HUES64 (cell line): ENCODE data around the gene PLCZ1. TPM values are rescaled to one million over a fixed set of nuclear protein-coding genes. Genes with fewer than 3 reads are reported as not detected.
"Not testable (repeated sequence)": the region's sequence is repeated elsewhere in the genome, so short reads cannot be mapped to it uniquely, and the experiment has no call there.

Experiments
- H3K27ac ChIP-seq: 2 replicates; pipeline ENCODE4 v1.7.0; 2013; ENCODE audit warnings: low read depth, low read length, inconsistent platforms
- H3K27me3 ChIP-seq: 2 replicates; pipeline ENCODE4 v1.6.1; 2013; ENCODE audit warnings: mild to moderate bottlenecking, low read length; ENCODE audit not compliant: insufficient read depth
- H3K36me3 ChIP-seq: 2 replicates; pipeline ENCODE4 v1.6.1; 2013; ENCODE audit warnings: mild to moderate bottlenecking, low read length; ENCODE audit not compliant: insufficient read depth
- H3K4me1 ChIP-seq: 2 replicates; pipeline ENCODE4 v1.6.1; 2013; ENCODE audit warnings: mild to moderate bottlenecking, low read length, moderate library complexity; ENCODE audit not compliant: insufficient read depth
- H3K4me3 ChIP-seq: 2 replicates; pipeline ENCODE4 v1.5.1; 2013; ENCODE audit warnings: mild to moderate bottlenecking, low read length, moderate library complexity
- H3K9ac ChIP-seq: 2 replicates; pipeline ENCODE4 v1.6.1; 2013; ENCODE audit warnings: mild to moderate bottlenecking, low read depth, low read length
- H3K9me3 ChIP-seq: 2 replicates; pipeline ENCODE4 v1.6.1; 2013; ENCODE audit warnings: low read depth, low read length; ENCODE audit not compliant: insufficient read depth
- WGBS: fragments of 150-250, 120-280 bp; methylation state at CpG from one replicate; pipeline ENCODE4 v1.1.7; 2013; ENCODE audit warnings: missing lambda C conversion rate; 5-methylcytosine and 5-hydroxymethylcytosine counted together
- polyA plus RNA-seq, 2 experiments: library from polyadenylated mRNA; stranded (reverse); fragments of 50-300 nt; gene quantifications; one replicate each; pipeline ENCODE4 v1.2.3, GENCODE V29; 2013

The PLCZ1 gene
- not detected for polyA plus RNA-seq (2013, experiment 1 of 2)
- not detected for polyA plus RNA-seq (2013, experiment 2 of 2)

DNA sequence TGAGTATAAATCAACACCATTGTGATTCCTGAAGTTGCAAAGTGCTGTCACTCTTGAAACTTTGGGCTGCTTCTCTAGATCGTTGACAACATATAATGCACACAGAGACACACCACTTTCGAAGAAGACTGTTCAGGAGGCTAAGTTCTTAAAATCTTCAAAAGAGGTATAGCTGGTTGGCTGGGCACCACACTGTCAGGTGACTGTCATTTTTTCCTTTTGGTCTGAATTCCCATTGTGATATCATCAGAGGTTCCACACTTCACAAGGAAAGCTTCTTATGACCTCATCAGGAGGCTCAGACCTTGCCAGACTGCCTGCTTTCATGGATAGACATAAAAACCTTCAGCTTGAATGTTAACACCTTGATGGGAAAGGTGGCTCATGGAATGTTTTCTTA, at the start of gene PLCZ1, which contains the start of gene CAPZA3:
TSS of gene PLCZ1 (minus strand) at position 194 of the 400 bp plus-strand sequence. CDS start 641 bp downstream, outside the sequence.
TSS of gene CAPZA3 (plus strand) at position 301 of the 400 bp plus-strand sequence. CDS start 150 bp downstream, outside the sequence.
- WGBS: 100% methylated on average over 2 of the region's 2 CpGs
- Histone ChIP-seq H3K27me3 (no peaks in the 10 kb centered on the region), H3K9me3 (peaks cover 19% of the 10 kb centered on the region), H3K27ac (no peak within 1 kb of the TSS), H3K9ac (no peak within 1 kb of the TSS), H3K36me3 (no peaks in the 10 kb centered on the region), H3K4me3 (no peak within 1 kb of the TSS), H3K4me1 (no peaks in the 10 kb centered on the region)

- WGBS: 93% methylated on average over 7 of the region's 8 CpGs
- not testable (repeated sequence) for H3K27me3 ChIP-seq, H3K4me3 ChIP-seq, H3K36me3 ChIP-seq, H3K27ac ChIP-seq, H3K9ac ChIP-seq, H3K4me1 ChIP-seq
- H3K9me3 ChIP-seq: peaks cover 25% of the 10 kb centered on the region
Measured at GRCh38 chr12:18785465-18785864, 47.7 kb upstream of the PLCZ1 start.

- Histone ChIP-seq H3K9me3 (peaks cover 25% of the 10 kb centered on the region), H3K36me3 (no peaks in the 10 kb centered on the region), H3K27ac (no peak overlapping the region), H3K9ac (no peak overlapping the region), H3K4me1 (no peaks in the 10 kb centered on the region), H3K4me3 (no peak overlapping the region), H3K27me3 (no peaks in the 10 kb centered on the region)
- WGBS: 61% methylated on average over 2 of the region's 2 CpGs
Measured at GRCh38 chr12:18782827-18783226, 45.0 kb upstream of the PLCZ1 start.

DNA sequence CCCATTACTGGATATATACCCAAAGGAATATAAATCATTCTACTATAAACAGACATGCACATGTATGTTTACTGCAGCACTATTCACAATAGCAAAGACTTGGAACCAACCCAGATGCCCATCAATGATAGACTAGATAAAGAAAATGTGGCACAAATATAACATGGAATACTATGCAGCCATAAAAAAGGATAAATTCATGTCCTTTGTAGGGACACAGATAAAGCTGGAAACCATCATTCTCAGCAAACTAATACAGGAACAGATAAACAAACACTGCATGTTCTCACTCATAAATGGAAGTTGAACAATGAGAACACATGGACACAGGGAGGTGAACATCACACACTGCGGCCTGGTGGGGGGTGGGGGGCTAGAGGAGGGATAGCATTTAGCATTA, 28.7 kb upstream of the PLCZ1 start:
- not testable (repeated sequence) for H3K4me1 ChIP-seq, H3K27ac ChIP-seq, H3K9ac ChIP-seq, H3K4me3 ChIP-seq, H3K9me3 ChIP-seq, H3K27me3 ChIP-seq, H3K36me3 ChIP-seq
- WGBS: 92% methylated on average over 1 of the region's 1 CpG

GRCh38 chr12:18755341-18755740, 17.5 kb upstream of the PLCZ1 start:
- no peak overlapping the region; the same call in 1 of the 2 replicates for H3K27ac ChIP-seq
- H3K27me3 ChIP-seq: no peaks in the 10 kb centered on the region
- WGBS: 85% methylated on average over 1 of the region's 1 CpG
- H3K36me3 ChIP-seq: no peaks in the 10 kb centered on the region
- no peaks in the 10 kb centered on the region for H3K9me3 ChIP-seq
- no peak overlapping the region for H3K4me3 ChIP-seq
- no peak overlapping the region for H3K9ac ChIP-seq
- H3K4me1 ChIP-seq: peaks cover 40% of the 10 kb centered on the region

DNA sequence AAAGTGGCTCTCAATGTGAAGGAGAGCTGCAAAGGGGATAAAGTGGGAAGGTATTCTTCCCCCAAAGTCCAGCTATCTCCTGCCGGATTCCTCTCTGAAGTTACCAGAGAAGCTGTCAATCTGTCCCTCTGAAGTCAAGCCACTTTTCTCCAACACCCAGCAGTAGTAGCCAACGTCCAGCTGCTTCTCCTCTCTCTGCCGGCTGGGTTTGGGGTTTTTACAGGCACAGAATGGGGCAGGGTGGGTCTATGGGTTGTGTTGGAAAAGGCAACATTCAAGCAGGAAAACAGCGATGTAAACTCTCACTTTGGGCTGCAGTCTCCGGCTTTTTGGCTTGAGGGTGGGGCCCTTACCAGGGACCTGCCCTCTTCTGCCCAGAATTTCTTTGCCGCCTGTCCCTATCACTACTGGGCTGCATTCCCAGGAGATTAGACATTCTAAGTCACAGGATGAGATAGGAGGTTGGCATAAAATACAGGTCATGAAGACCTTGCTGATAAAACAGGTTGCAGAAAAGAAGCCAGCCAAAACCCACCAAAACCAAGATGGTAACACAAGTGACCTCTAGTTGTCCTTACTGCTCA, 16.4 kb upstream of the PLCZ1 start:
- Histone ChIP-seq H3K4me1 (peaks cover 52% of the 10 kb centered on the region), H3K9me3 (no peaks in the 10 kb centered on the region), H3K27me3 (no peaks in the 10 kb centered on the region), H3K27ac (peak overlapping the region; percentile 97), H3K9ac (peak overlapping the region; percentile 69; the same call in 1 of the 2 replicates), H3K4me3 (peak overlapping the region; percentile 19; the same call in 1 of the 2 replicates), H3K36me3 (no peaks in the 10 kb centered on the region)
- whole genome bisulfite sequencing: 80% methylated on average over 5 of the region's 6 CpGs

DNA sequence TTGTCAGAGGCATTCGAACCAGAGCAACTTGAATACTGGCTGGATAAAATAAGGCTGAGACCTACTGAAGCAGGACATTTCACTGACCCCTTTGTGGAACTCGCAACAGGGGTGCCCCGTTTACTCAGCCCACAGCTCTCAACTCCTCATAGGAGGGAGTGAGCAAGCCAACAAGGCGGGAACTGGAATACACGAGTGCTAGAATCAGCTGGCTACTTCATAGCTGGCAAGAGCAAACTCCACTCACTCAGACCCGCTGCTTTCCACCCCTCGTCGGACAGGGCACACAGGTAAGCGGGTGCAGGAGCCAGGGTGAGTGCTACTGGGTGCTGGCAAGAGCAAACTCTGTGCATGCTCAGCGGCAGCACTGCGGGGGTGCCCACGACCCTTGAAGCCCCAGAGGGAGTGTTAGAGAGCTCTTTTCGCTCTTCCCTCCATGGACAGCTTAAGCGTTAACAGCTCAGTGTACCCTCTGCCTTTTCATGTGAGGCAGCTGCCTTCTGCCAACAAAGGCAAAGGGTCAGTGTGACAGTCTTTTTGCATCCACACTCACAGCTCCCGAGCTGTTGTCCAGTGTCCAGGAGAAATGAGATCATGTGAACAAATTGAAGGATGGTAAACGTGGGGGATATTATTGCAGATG, 15.8 kb upstream of the PLCZ1 start:
- H3K27me3 ChIP-seq: no peaks in the 10 kb centered on the region
- 53% methylated on average over 16 of the region's 16 CpGs for WGBS
- H3K9ac ChIP-seq: peak overlapping the region; percentile 69
- H3K4me1 ChIP-seq: peaks cover 58% of the 10 kb centered on the region
- no peaks in the 10 kb centered on the region for H3K36me3 ChIP-seq
- H3K4me3 ChIP-seq: peak overlapping the region; percentile 19; the same call in 1 of the 2 replicates
- H3K27ac ChIP-seq: peak overlapping the region; percentile 97
- no peaks in the 10 kb centered on the region for H3K9me3 ChIP-seq

- no peaks in the 10 kb centered on the region for H3K9me3 ChIP-seq
- H3K9ac ChIP-seq: peak overlapping the region; percentile 69
- peak overlapping the region; percentile 19; the same call in 1 of the 2 replicates for H3K4me3 ChIP-seq
- H3K36me3 ChIP-seq: no peaks in the 10 kb centered on the region
- 13% methylated on average over 1 of the region's 1 CpG for WGBS
- peak overlapping the region; percentile 97 for H3K27ac ChIP-seq
- no peaks in the 10 kb centered on the region for H3K27me3 ChIP-seq
- peaks cover 64% of the 10 kb centered on the region for H3K4me1 ChIP-seq
Measured at GRCh38 chr12:18752947-18753346, 15.1 kb upstream of the PLCZ1 start.

DNA sequence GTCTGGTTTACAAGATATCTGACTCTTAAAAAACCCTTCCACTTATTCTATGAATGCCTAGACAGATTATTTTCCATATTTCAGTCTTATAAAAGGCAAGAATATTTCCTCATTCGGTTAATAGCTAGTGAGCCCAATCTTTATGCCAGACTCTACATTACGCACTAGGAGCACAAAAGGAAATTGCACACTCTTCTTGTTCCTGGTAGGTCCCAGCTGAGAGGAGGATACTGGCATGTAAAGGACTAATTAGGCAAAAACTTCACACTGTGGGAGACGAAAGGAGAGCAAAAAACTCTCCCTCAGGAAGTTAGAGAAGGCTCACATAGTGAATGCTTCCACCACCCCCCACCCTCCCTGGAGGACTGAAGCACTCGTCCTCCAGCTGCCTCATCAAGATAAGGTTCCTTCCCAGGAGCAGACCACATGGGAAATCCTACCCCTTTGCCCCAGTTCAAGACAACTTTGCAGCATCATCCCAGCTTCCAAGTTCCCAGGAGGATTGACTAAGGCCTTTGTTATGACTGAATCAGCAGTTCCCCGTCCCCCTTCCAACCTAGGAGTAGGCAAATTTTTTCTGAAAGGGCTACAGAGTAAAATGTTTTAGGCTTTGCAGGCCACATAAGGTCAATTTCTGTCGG, 14.6 kb upstream of the PLCZ1 start:
- H3K4me1 ChIP-seq: peaks cover 70% of the 10 kb centered on the region
- 26% methylated on average over 6 of the region's 6 CpGs for whole genome bisulfite sequencing
- H3K9ac ChIP-seq: peak overlapping the region; percentile 32; the same call in 1 of the 2 replicates
- no peaks in the 10 kb centered on the region for H3K36me3 ChIP-seq
- H3K4me3 ChIP-seq: no peak overlapping the region
- no peaks in the 10 kb centered on the region for H3K9me3 ChIP-seq
- no peaks in the 10 kb centered on the region for H3K27me3 ChIP-seq
- H3K27ac ChIP-seq: peak overlapping the region; percentile 97

DNA sequence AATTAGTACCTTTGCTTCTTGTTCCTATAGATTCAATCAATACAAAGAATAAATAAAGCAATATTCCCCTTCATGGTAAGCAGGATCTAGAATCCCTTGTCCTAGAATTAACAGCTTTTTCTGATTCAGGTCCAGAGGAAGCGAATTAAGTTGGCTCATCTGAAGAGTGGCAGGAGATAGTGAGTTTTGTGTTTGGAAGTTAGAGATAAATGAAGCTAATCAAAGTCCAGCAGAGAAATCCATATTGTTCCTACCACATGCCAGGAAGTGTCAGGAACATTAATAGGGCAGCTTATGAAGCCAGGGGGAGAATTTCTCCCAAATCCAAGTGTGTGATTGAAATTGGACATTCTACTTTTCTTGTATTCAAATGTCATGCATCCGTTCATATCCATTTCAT, 14.1 kb upstream of the PLCZ1 start:
- Histone ChIP-seq H3K9ac (peak overlapping the region; percentile 32; the same call in 1 of the 2 replicates), H3K27me3 (no peaks in the 10 kb centered on the region), H3K4me1 (peaks cover 74% of the 10 kb centered on the region), H3K4me3 (no peak overlapping the region), H3K9me3 (no peaks in the 10 kb centered on the region), H3K27ac (peak overlapping the region; percentile 97), H3K36me3 (no peaks in the 10 kb centered on the region)
- 92% methylated on average over 2 of the region's 2 CpGs for WGBS

GRCh38 chr12:18750085-18750484, 12.3 kb upstream of the PLCZ1 start:
- no peak overlapping the region for H3K4me3 ChIP-seq
- no peak overlapping the region for H3K27ac ChIP-seq
- no peaks in the 10 kb centered on the region for H3K36me3 ChIP-seq
- no peaks in the 10 kb centered on the region for H3K27me3 ChIP-seq
- H3K4me1 ChIP-seq: peaks cover 74% of the 10 kb centered on the region
- no peaks in the 10 kb centered on the region for H3K9me3 ChIP-seq
- H3K9ac ChIP-seq: 0 out of 2 replicates have a peak overlapping the region, but pooled peaks have one; percentile 10
- no CpG with 5 or more reads among the region's 1 CpG for WGBS
